Activated T-cell treated with anti-CD3 and anti-CD28 coated beads for 48 hours (primary cell): ENCODE measurements around the gene AMFR.

Experiments
- DNase-seq: peaks from one replicate; pipeline ENCODE4 v3.0.0-alpha.2; 2020; ENCODE audit warnings: low read depth

AMFR gene

GRCh38 chr16:56347166-56347565 lies 78.2 kb downstream of the AMFR start:
- no peak for DNase-seq

GRCh38 chr16:56346131-56346890 lies 79.0 kb downstream of the AMFR start:
- DNase-seq = no peak

GRCh38 chr16:56345406-56346050 lies 79.8 kb downstream of the AMFR start:
- no peak for DNase-seq

GRCh38 chr16:56344518-56345405 lies 80.6 kb downstream of the AMFR start:
- DNase-seq = no peak

- DNase-seq = no peak
Observed at GRCh38 chr16:56343661-56344517, 81.5 kb downstream of the AMFR start.

- no peak for DNase-seq
Observed at GRCh38 chr16:56341656-56342399, 83.5 kb downstream of the AMFR start.

GRCh38 chr16:56340864-56341365 lies 84.4 kb downstream of the AMFR start:
- no peak for DNase-seq

- DNase-seq = no peak
Observed at GRCh38 chr16:56340416-56340815, 84.9 kb downstream of the AMFR start.

GRCh38 chr16:56339431-56340195 lies 85.7 kb downstream of the AMFR start:
- DNase-seq = no peak

- DNase-seq = no peak
Observed at GRCh38 chr16:56338566-56339318, 86.6 kb downstream of the AMFR start.

- no peak for DNase-seq
Observed at GRCh38 chr16:56337858-56338325, 87.5 kb downstream of the AMFR start.

- DNase-seq = no peak
Observed at GRCh38 chr16:56337131-56337857, 88.1 kb downstream of the AMFR start.

- DNase-seq = no peak
Observed at GRCh38 chr16:56336711-56337110, 88.6 kb downstream of the AMFR start.

GRCh38 chr16:56336071-56336688 lies 89.2 kb downstream of the AMFR start:
- DNase-seq = no peak

GRCh38 chr16:56334761-56335160 lies 90.6 kb downstream of the AMFR start:
- DNase-seq = no peak

GRCh38 chr16:56332464-56333079 lies 92.8 kb downstream of the AMFR start:
- DNase-seq = no peak

GRCh38 chr16:56331915-56332314 lies 93.4 kb downstream of the AMFR start:
- DNase-seq = no peak

GRCh38 chr16:56331399-56331798 lies 93.9 kb downstream of the AMFR start:
- DNase-seq = no peak
